ENCODE data around the gene HOXA11. TPM values are rescaled to one million over a fixed set of nuclear protein-coding genes. Genes with fewer than 3 reads are reported as not detected.
A peak's percentile ranks its signal among the peaks of the same experiment; 100 is the strongest.

The HOXA11 gene
- polyA plus RNA-seq (ENCODE audit: insufficient read length in 3 of 3) = 10 to 100 TPM; 33.0 to 35.3 (median 34.6) TPM

DNA sequence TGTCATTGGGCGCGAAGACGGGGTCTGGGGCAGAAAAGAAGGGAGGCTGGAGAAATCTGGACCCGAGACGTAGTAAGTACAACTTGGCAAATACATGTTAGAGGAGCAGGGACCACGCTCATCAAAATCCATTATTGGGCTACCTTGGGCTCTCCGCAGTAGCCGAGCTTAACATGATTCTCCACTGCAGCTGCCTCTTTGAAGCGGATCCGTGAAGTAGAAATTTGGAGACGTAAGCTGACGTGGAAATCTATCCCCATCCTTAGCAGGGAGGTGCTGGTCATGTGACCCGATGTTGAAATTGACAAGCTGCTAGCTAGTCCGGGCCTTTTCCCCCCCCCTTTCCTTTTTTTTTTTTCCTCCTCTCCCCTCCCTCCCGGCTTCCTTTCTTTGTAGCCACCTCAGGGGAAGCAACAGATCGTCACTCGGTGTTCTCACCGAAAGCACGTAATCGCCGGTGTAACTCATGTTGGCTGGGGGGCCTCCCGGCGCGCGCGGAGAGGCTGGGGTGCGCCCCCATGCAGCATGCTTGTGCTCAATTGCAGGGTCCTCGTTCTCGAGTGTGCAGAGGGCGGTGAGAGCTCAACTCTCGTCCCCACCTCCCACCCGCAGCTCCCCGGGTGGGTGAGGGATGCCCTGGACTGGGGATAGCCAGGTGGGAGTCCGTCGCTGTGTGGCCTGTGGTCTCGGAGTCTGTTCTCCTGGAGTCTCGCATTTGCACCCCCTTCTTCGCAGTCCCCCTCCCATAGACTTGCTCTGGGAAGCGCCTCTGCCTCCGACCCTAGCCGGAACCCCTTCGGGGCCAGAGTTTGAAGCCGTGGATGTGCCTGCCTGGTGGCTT, at the start of gene HOXA11:
HOXA11 (minus strand) TSS at position 220 of the 841 bp plus-strand sequence; CDS start at position 132, 88 bp downstream.
- peak in 2 of 3 donors; percentile 92 to 93 for DNase-seq (ENCODE audit: low read depth in 3 of 3, low spot score in 2 of 3)

DNA sequence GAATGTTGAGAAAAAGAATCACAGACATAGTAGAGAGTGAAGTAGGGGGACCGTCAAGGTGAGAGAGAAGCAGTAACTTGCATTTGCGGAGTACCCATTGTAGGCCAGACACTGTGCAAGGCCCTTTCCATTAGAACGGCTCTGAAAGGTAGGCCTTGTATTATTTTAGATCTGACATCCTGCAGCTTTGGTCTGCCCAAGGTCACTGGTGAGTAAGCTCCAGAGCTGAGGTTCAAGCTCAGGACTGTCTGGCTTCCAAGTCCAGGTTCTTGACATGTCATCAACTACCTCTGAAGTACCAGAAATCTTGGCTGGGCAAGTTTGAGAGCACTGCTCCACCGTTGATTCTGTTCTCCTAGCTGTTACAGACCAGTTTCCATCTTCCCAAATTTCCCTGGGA, 44.4 kb upstream of the HOXA11 start:
- DNase-seq (ENCODE audit: low read depth in 3 of 3, low spot score in 2 of 3) = no peak

DNA sequence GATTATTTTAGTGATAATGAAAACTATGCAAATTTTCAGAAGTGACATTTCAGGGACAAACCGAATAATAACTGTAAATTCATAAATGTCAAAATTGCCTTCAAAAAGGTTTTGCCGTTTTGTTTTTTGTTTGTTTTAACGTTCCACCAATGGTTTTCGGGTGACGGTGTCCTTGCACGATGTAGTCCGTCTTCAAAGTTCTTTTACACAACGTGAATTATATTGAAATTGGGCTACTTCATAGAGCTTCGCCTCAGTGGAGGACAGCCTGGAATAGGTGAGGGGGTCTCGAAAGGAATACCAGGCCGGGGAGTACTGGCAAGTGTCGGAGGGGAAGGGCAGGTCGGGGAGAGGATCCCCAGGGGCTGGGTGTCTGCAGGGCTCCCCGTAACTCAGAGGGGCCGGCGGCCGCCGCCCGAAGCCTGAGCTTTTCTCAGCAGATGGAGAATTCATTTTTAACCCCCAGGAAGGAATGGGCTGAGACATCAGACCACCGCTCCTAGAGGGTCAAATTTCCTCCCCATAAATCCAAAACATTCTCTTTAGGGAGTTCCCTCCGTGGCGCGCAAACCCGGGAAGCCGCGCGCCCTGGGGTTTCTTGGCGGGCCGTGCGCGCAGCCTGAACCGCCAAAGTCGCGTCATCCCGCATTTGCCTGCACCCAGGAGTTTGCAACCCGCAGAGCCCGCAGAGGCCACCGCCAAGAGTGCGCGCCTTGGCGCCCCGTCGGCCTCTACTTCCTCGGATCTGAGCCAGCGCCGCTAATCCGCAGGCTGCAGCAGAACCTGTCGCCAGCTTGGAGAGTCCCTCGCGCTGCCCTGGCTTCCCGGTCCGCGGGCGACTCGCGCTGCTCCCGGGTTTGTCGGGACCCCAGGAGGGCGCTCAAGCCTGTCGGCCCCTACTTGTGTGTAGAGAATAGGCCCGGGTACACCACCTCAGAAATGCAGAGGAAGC, 40.2 kb upstream of the HOXA11 start:
- DNase-seq (ENCODE audit: low read depth in 3 of 3, low spot score in 2 of 3) = no peak

DNA sequence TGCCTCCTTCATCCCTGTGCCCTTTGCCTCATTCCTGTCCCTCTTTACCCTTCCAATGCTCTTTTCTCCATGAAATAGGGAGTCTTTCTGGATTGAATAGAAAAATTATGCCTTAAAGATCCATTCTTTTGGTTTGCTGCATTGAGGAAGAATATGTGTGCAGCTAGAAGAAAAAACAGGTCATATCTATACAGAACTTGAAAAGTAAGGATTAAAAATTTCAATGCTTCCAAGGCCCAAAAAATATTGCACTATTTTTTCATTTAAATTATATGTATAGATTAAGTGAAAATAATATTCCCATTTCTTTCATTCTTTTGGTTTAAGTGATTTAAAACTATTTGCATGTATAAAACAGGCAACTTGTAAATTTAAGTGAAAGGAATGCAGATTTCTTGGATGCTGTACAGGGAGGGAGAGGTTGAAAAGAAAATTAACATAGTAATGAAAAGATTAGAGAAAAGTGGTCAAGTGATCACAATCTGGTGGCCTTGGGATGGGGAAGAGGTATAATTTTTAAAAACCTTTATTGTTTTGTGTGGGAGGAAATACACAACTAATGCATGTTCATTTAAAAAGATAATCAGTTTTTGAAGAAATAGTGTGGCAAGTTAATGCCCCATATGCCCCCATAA, 39.0 kb upstream of the HOXA11 start:
- no peak for DNase-seq (ENCODE audit: low read depth in 3 of 3, low spot score in 2 of 3)

DNA sequence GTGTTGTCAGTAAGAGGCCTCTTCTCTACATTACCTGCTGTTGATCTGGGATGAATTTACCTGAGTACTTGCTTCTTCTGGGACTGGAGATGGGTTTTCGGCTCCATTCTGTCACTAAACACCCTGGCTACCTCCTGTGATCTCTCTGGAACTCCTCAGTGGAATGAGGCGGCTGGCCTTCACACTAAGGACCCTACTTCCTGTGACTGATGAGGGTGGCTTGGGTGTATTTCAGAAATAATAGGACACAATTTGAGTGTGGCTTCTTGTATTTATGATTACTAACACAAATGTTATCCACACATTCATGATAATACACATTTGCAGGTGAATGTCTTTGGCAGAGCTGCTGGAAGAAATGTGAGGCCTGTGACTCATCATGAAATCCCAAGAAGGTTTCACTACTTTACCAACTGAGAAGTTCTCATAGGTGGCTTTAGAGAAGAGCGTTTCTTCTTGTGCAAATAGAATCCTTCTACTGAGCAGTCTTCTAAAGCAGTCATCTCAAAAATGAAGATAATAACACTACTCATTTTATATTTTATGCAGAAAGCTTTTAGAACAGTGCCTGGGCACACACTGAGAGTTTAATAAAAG, 36.3 kb upstream of the HOXA11 start:
- DNase-seq (ENCODE audit: low read depth in 3 of 3, low spot score in 2 of 3) = no peak

DNA sequence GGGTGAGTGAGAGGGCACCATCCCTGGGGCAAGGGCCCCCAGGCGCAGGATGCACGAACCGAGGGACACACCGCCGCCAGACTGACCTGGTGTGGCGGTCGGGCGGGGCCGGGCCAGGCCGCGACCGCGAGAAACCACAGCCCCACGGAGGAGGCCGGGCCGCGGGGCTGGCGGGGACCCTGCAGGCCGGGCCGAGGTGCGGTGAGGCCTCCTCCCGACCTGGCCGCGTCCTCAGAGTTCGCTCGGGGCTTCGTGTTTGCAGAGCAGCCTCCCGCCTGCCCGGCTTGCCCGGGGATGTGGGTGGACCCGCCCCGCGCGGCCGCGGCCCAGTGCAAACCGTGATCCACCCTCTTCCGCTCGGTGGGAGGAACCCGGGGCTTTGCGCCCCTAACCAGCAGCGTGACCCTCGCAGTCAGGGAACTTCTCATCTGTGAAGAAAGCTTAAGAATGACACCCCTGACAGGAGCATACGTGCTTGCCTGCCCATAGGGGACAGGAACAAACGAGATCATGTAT, 35.5 kb upstream of the HOXA11 start:
- no peak for DNase-seq (ENCODE audit: low read depth in 3 of 3, low spot score in 2 of 3)

DNA sequence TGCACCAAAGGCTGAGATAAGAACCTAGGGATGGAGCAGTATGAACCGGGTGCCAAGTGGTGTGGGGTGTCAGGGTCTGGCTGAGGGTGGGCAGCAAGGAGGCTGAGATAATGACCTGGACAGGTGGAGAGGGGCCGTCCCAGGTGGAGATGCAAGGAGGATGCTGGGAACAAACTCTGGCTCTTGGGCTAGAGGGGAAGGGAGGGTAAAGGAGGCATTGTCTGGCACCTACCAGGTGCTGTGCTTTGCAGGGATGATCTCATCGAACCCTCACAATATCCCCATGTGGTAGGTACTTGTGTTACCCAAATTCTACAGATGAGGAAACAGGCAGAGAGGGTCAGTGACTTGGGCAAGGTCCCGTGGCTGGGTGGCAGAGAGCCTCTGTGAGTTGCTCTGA, 34.8 kb upstream of the HOXA11 start:
- DNase-seq (ENCODE audit: low read depth in 3 of 3, low spot score in 2 of 3) = no peak

DNA sequence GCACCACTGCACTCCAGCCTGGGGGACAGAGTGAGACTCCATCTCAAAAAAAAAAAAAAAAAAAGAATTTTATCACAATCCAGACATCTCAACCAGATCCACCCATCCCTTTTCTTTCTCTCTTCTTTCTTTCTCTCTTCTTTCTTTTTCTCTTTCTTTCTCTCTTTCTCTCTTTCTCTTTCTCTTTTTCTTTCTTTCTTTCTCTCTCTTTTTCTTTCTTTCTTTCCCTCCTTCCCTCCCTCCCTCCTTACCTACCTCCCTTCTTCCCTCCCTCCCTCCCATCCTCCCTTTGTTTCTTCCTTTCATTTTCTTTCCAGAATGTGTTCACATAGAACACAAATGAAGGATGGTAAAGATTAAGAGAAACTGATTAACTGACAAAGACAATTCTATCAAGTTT, 32.9 kb upstream of the HOXA11 start:
- DNase-seq (ENCODE audit: low read depth in 3 of 3, low spot score in 2 of 3) = no peak

DNA sequence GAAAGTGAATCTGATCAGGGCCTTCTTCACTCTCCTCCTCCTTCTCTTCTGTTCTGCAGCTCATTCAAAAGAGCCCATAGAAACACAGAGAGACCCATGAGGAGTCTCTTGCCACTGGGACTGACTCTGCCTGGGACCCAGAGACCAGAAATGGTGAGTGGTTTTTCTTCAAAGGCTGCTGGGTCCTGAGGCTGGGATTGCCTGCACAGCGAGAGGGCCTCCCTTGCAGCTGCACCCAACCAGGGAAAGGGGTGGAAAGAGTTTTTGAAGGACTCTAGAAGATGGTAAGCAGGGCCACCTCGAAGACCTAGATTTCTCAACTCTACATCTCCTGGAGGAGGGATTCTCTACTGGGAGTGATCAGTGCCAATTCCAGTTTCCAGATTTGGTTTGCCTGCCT, 30.3 kb upstream of the HOXA11 start:
- DNase-seq (ENCODE audit: low read depth in 3 of 3, low spot score in 2 of 3) = no peak

DNA sequence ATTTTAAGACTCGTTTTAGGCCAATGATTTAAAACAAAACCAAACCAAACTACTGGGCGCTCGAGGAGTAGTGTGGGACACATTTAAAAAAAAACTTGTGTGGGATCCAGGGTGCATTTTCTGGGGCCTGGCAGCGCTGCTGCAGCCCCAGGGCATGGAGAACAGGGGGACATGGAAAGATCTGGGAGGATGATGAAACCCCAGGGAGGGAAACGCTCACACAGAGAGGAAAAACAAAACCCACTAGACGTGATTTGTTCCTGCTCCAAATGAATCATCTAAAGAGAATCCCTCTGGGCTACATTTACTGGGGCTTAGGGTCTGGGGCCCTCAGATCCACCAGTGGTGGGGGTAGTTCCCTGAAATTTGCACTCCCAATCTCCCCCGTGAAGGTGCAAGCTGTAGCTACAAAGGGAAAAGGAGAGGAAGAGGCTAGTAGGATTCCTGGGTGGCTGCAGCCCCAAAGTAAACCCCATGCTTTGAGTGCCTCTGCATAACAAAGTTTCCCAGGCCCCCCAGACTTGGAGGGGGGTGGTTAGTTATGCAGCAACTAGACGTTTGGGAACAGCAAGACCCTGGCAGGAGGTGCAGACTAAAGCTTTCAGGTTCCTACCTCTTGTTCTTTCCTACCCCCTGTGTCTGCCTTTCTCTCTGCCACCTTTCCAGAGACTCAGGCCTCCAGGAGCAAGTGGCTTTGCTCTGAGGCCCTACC, 29.4 kb upstream of the HOXA11 start:
- DNase-seq (ENCODE audit: low read depth in 3 of 3, low spot score in 2 of 3) = no peak

DNA sequence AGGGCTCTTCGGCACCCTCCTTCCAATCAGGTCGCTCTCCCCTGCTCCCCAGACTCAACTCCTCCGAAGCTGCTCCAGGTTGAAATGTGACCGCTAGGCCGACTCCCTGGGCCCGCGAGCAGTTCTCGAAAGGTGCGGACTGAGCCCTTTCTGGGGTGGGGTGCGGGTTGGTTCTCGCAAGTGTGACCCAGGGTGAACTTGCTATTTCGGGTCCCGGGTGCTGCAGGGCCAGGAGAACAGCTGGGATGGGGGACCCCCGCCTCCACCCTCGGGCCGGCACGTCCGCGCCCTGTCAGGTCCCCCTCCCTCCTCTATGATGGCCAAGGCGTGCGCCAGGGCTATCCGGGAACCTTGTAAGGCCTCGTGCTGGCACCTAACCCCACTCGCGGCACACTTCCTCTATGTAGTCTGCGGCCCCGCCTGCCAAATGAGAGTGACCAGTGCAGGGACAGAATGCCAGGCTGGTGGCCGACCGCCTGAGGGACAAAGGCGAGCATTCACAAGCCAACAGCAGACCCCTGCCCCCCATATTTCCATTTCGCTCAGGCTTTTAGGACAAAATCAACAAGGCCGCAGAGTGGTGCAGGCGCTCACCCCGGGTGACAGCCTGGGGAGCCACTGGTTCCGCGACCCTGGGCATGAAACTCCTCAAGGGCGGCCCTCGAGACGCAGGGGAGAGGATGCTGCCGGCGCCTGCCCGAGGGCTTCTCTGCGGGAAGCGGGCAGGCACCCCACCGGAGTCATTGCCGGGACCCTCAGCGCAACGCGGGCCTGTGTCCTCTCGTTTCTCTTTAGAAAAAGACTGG, 28.6 kb upstream of the HOXA11 start:
- no peak for DNase-seq (ENCODE audit: low read depth in 3 of 3, low spot score in 2 of 3)

DNA sequence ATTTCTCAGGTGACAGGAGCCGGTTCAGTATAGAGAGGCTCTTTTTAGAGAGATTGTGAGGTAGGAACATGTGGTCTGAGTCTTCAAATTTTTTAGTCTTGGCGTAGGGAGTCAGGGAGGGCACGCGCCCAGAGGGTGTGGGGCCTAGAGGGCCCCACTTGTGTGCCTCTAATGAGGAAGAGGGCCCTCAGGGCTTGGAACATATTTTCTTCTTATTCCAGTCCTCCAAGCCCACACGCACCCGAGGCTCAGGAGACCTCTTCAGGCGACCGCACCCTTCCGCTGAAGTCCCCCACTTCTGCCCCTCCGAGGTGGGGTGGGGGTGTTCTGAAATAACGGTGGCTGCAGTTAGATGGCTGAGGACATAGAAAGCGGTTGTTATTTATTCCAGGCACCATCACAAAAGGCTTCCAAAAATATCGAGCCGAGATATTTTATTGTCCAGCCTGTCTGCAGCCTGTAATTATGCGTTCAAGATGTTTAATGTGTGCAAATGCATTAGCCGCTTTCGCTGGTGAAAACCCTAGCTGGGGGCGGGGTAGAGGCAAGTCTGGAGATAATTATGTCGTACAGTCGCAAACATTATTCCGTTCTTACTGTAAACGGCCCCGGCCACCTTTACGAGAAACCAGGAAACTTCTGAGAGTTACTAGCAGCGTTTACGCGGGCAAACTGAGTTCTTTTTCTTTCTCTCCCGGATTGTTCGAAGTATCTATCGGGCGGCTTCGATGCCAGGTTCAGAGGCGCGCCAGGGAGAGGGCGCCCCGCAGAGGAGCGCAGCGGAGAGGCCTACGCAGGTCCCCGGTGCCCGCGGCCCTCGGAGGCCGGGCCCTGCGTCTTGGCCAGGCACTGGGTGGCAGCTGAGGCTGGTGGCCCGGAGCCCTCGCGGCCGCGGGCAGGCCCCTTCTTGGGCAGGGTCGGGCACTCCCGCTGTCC, 27.7 kb upstream of the HOXA11 start:
- no peak for DNase-seq (ENCODE audit: low read depth in 3 of 3, low spot score in 2 of 3)

DNA sequence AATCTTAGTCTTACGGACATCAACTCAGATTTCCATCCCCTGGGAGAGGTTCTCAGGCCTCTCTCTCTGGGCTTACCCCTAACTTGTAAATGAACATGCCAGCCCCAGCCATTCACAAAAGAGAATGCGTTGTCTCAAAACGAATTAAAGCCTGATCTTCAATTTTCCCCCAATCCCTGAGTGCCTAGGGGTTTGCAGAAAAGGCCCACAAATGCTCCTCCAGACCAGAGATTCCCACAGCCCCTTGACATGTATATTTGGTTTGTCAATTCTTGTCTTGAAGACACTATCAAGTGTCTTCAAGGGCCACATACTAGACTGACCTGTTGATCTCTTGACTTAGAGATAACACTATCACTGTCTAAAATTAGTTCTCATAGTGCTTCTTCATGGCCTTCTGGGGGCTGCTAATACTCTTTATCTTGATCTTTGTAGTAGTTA, 26.8 kb upstream of the HOXA11 start:
- DNase-seq (ENCODE audit: low read depth in 3 of 3, low spot score in 2 of 3) = no peak

DNA sequence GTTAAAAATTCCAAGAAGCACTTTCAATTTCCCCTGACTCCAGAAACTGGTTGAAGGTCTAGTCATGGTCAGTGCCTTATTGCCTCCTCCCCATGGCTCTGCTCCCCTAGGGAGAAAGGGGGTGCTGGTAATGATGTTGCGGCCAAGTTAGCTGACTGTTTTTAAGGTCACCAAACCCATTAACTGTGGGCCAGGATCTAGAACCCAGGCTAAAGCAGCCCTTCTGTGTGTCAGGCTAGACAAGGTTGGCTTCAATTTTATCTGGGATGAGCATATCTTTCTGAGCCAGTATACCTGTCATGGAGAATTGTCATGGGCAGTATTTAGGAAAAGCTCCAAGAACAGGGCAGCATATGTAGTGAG, 26.0 kb upstream of the HOXA11 start:
- DNase-seq (ENCODE audit: low read depth in 3 of 3, low spot score in 2 of 3) = no peak

DNA sequence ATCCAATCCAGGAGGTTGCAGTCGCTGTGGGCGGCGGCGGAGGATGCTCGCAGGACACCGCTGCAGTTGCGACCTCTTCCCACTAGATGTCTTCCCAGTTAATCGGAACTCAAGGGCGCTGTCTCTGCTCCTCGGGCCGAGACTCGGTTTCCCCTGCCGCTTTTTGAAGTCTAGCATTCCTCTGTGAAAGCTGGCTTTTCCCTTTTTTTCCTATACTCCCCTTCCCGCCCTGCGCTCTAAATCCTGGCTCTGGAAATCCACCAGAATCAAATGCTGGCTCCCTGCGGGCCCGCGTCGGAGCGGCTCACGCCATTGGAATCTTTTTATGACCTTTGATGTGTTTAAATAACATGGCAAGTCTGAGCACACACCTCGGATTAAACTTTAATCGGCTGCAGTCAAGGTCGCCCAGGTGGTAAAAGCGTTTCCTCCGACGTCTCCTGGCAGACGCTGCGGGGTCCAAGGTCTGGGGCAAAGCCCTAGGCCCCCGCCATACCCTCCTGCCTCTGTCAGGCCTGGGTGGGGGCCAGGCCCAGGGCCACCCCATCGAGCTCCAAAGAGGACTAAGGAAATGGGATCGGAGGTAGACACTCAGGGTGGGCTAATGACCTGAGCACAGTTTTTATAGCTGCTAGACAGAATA, 25.5 kb upstream of the HOXA11 start:
- no peak for DNase-seq (ENCODE audit: low read depth in 3 of 3, low spot score in 2 of 3)

DNA sequence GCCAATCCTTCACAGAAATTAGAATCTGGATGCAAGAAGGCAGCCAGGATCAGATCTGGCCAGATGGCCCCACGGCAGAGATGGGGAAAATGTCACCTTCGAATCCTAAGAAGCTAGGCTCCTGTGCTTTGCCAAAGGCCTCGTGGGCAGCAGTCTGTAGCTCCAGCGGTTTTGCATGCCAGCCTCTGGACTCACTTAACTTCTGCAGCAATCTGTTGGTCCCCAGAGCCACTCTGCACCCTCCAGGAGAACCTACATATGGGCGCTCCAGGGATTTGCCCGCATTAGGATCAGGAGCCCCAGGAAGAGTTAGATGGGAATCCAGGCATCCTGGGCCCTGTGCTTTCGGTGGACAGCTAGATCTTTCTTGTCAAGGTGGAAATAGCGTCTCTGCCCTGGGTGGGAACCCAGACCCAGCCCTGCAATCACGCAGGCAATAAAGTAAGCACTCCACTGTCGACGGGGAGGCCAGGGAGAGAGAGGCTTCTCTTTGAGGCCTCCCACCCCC, 25.0 kb upstream of the HOXA11 start:
- no peak for DNase-seq (ENCODE audit: low read depth in 3 of 3, low spot score in 2 of 3)

DNA sequence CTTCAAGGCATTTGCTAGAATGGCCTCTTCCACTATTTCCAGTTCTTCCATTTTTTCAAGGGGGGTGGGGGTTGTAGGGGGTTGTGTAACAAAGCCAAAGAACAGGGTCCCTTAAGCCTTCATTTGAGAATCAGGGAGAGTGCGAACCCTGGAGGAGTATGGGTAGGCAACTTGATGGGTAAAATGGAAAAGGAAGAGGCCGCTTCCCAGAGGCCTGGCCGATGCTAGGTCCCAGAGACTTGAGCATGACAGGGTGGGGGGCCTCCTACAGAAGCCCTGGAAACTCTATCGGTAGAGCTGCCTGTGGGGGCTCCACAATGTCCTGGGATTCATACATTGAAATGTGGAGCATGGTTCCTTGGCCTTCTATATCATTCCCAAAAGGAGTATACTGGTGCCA, 24.0 kb upstream of the HOXA11 start:
- DNase-seq (ENCODE audit: low read depth in 3 of 3, low spot score in 2 of 3) = no peak
